Keratinocyte (primary cell): Measurements from ENCODE around the gene MEFV. TPM values are rescaled to one million over a fixed set of nuclear protein-coding genes. Genes with fewer than 3 reads are reported as not detected.

Experiments used
- DNase-seq: peaks from one replicate; pipeline ENCODE4 v3.0.0-alpha.2; 2011; ENCODE audit warnings: low read depth, missing footprints, low spot score
- FAIRE-seq: peaks from 2 replicates; lab custom pipeline; 2011; peaks lifted over from hg19 to GRCh38; lab: Jason Lieb, UNC
- H2AFZ ChIP-seq: 2 replicates; pipeline ENCODE4 v1.6.0; 2012; ENCODE audit warnings: low read length, control low read depth, inconsistent platforms; ENCODE audit not compliant: control insufficient read depth
- H3K27ac ChIP-seq: 2 replicates; pipeline ENCODE4 v1.5.1; 2011; ENCODE audit warnings: low read length; ENCODE audit not compliant: control insufficient read depth, insufficient read depth
- H3K27me3 ChIP-seq: 3 replicates; pipeline ENCODE4 v1.6.0; 2011; ENCODE audit warnings: low read length; ENCODE audit not compliant: control insufficient read depth, insufficient read depth; ENCODE audit errors: extremely low read depth
- H3K36me3 ChIP-seq, 2 experiments: 2 replicates in 1 of 2; 3 replicates in 1 of 2; pipeline ENCODE4 v1.5.1; 2011; ENCODE audit warnings: low read length in 2 of 2, mild to moderate bottlenecking in 1 of 2; ENCODE audit not compliant: control insufficient read depth in 2 of 2, insufficient read depth in 2 of 2; ENCODE audit errors: extremely low read depth in 1 of 2
- H3K4me1 ChIP-seq: 3 replicates; pipeline ENCODE4 v1.5.1; 2011; ENCODE audit warnings: low read length; ENCODE audit not compliant: control insufficient read depth, insufficient read depth; ENCODE audit errors: extremely low read depth
- H3K4me2 ChIP-seq: 3 replicates; pipeline ENCODE4 v1.6.0; 2011; ENCODE audit warnings: low read depth, low read length; ENCODE audit not compliant: control insufficient read depth, insufficient read depth; ENCODE audit errors: extremely low read depth
- H3K4me3 ChIP-seq, 3 experiments: fragments of 200-600 bp in 1 of 3; sonication (generic) in 1 of 3; 2 replicates in 2 of 3; 3 replicates in 1 of 3; pipeline ENCODE4 v1.5.1; 2011 to 2016; ENCODE audit warnings: low read length in 3 of 3, mild to moderate bottlenecking in 3 of 3, control low read depth in 2 of 3, inconsistent platforms in 1 of 3, low read depth in 1 of 3, mixed read lengths in 1 of 3, mixed run types in 1 of 3, moderate library complexity in 1 of 3; ENCODE audit not compliant: control insufficient read depth in 2 of 3, insufficient read depth in 2 of 3; ENCODE audit errors: extremely low read depth in 1 of 3
- H3K79me2 ChIP-seq: 2 replicates; pipeline ENCODE4 v1.6.0; 2012; ENCODE audit warnings: low read length; ENCODE audit not compliant: control insufficient read depth, insufficient read depth
- H3K9ac ChIP-seq: 3 replicates; pipeline ENCODE4 v1.6.0; 2011; ENCODE audit warnings: low read length; ENCODE audit not compliant: control insufficient read depth, insufficient read depth; ENCODE audit errors: extremely low read depth
- H3K9me1 ChIP-seq: 3 replicates; pipeline ENCODE4 v1.6.0; 2011; ENCODE audit warnings: low read length; ENCODE audit not compliant: control insufficient read depth, insufficient read depth; ENCODE audit errors: extremely low read depth
- H3K9me3 ChIP-seq: 2 replicates; pipeline ENCODE4 v1.5.1; 2012; ENCODE audit warnings: low read depth, low read length; ENCODE audit not compliant: control insufficient read depth
- H4K20me1 ChIP-seq: 3 replicates; pipeline ENCODE4 v1.6.0; 2011; ENCODE audit warnings: low read length; ENCODE audit not compliant: control insufficient read depth, insufficient read depth; ENCODE audit errors: extremely low read depth
- EZH2 ChIP-seq: IDR thresholded peaks from one replicate; pipeline ENCODE4 v1.6.1; 2012; ENCODE audit warnings: inconsistent platforms, mild to moderate bottlenecking, low read length, moderate library complexity
- dilution Hi-C: fragments of 300-500 bp; cut with MboI; formaldehyde crosslinking; loops from one replicate; pipeline ENCODE4 v1.7.0; 2020; ENCODE audit warnings: low sequenced_read_pairs; ENCODE audit not compliant: extremely low pct_ligation_motif_present
- polyA plus RNA-seq, 5 experiments: library from polyadenylated mRNA; depleted of rRNA in 3 of 5; stranded (reverse) in 3 of 5; stranded (forward) in 1 of 5; unstranded in 1 of 5; fragments of >200 nt; gene quantifications; 1 replicate in 1 of 5; 2 replicates in 3 of 5; 3 replicates in 1 of 5; pipeline versions ENCODE4 v1.2.1 to v1.2.3, GENCODE V29; 2011 to 2012; ENCODE audit warnings: missing spikeins in 2 of 5, low read depth in 1 of 5, low replicate concordance in 1 of 5
- TF ChIP-seq, protein P1 (sequence below), 3 experiments: IDR thresholded peaks in 1 of 3; conservative IDR thresholded peaks in 1 of 3; optimal IDR thresholded peaks in 1 of 3; 2 replicates in 2 of 3; 3 replicates in 1 of 3; pipeline versions ENCODE3 to v1.5.1; 2011; ENCODE audit warnings: low read length in 3 of 3, mild to moderate bottlenecking in 3 of 3, moderate library complexity in 2 of 3, control low read depth in 1 of 3, inconsistent platforms in 1 of 3; ENCODE audit not compliant: insufficient read depth in 2 of 3; ENCODE audit errors: extremely low read depth in 1 of 3

Gene MEFV
- polyA plus RNA-seq, 1 donor (not counting 4 experiments of a cell fraction or from before 2014, with no cell fraction given): not detected

GRCh38 chr16:3246002-3246401 lies 10.4 kb downstream of the MEFV start:
- Histone ChIP-seq H3K27ac (no peak overlapping the region), H3K27me3 (no peaks in the 10 kb centered on the region), H3K36me3 (no peaks in the 10 kb centered on the region), H3K4me3 (no peak overlapping the region), H3K79me2 (no peaks in the 10 kb centered on the region), H3K9me1 (no peaks in the 10 kb centered on the region), H3K4me2 (no peak overlapping the region), H3K9ac (no peak overlapping the region), H4K20me1 (no peaks in the 10 kb centered on the region), H3K4me1 (no peaks in the 10 kb centered on the region), H2AFZ (no peak overlapping the region), H3K9me3 (no peaks in the 10 kb centered on the region)
- no peak for DNase-seq
- TF ChIP-seq, protein P1, sequence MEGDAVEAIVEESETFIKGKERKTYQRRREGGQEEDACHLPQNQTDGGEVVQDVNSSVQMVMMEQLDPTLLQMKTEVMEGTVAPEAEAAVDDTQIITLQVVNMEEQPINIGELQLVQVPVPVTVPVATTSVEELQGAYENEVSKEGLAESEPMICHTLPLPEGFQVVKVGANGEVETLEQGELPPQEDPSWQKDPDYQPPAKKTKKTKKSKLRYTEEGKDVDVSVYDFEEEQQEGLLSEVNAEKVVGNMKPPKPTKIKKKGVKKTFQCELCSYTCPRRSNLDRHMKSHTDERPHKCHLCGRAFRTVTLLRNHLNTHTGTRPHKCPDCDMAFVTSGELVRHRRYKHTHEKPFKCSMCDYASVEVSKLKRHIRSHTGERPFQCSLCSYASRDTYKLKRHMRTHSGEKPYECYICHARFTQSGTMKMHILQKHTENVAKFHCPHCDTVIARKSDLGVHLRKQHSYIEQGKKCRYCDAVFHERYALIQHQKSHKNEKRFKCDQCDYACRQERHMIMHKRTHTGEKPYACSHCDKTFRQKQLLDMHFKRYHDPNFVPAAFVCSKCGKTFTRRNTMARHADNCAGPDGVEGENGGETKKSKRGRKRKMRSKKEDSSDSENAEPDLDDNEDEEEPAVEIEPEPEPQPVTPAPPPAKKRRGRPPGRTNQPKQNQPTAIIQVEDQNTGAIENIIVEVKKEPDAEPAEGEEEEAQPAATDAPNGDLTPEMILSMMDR (optimal IDR thresholded peaks at IDR 0.05 in 1 of 3, IDR thresholded peaks at IDR 0.05 in 1 of 3, conservative IDR thresholded peaks at IDR 0.05 in 1 of 3; ENCODE audit: extremely low read depth in 1 of 3, insufficient read depth in 2 of 3, low read length in 3 of 3): no peak
- no peak for TF ChIP-seq EZH2
- dilution Hi-C loops: no loop called here
- no peak for FAIRE-seq

DNA sequence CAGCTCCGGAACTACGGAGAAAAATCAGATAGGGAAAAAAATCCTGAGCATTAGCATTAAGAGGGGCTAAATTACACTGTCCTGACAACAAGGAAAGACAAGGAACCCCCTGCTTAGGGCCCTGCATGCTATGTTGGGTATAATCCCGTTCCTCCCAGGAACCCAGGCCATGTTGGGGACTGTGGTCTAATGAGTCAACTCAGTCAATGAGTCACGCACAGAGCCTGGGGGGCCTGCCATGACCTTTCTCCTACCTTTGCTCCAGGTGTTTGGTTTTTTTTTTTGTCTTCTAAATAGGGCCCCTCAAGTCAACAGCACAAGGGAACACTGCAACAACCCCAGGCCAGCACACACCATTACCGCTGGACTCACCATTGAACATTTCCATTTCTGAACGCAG lies 12.6 kb downstream of the MEFV start:
- no peak for FAIRE-seq
- dilution Hi-C loops: no loop called here
- no peak for DNase-seq

More for the DNA sequence above, 12.6 kb downstream of the MEFV start:
- no peaks in the 10 kb centered on the region for H3K36me3 ChIP-seq
- TF ChIP-seq, protein P1 (optimal IDR thresholded peaks at IDR 0.05 in 1 of 3, IDR thresholded peaks at IDR 0.05 in 1 of 3, conservative IDR thresholded peaks at IDR 0.05 in 1 of 3; ENCODE audit: extremely low read depth in 1 of 3, insufficient read depth in 2 of 3, low read length in 3 of 3): no peak
- TF ChIP-seq EZH2: no peak
- no peaks in the 10 kb centered on the region for H4K20me1 ChIP-seq
- no peaks in the 10 kb centered on the region for H3K79me2 ChIP-seq
- no peak overlapping the region for H3K27ac ChIP-seq
- H3K4me1 ChIP-seq: no peaks in the 10 kb centered on the region
- no peaks in the 10 kb centered on the region for H3K9me3 ChIP-seq
- H3K9ac ChIP-seq: no peak overlapping the region
- no peak overlapping the region for H3K4me3 ChIP-seq
- H3K4me2 ChIP-seq: no peak overlapping the region
- H3K9me1 ChIP-seq: no peaks in the 10 kb centered on the region
- H3K27me3 ChIP-seq: no peaks in the 10 kb centered on the region
- H2AFZ ChIP-seq: no peak overlapping the region
